Esophagus (tissue), 2 donors: ENCODE data around the gene DCD. TPM values are rescaled to one million over a fixed set of nuclear protein-coding genes. Genes with fewer than 3 reads are reported as not detected.

Experiments used
- H3K27ac ChIP-seq, 2 donors: one replicate each; pipeline ENCODE4 v1.5.1; 2013; ENCODE audit warnings: low read depth in 2 of 2, mild to moderate bottlenecking in 2 of 2, inconsistent platforms in 1 of 2, low read length in 1 of 2, moderate library complexity in 1 of 2
- H3K27me3 ChIP-seq, 2 donors: one replicate each; pipeline ENCODE4 v1.6.1; 2013; ENCODE audit warnings: low read length in 2 of 2, control low read depth in 1 of 2, mild to moderate bottlenecking in 1 of 2; ENCODE audit not compliant: insufficient read depth in 2 of 2, control insufficient read depth in 1 of 2
- H3K36me3 ChIP-seq, 2 donors: one replicate each; pipeline ENCODE4 v1.6.1; 2013; ENCODE audit warnings: low read length in 1 of 2; ENCODE audit not compliant: control insufficient read depth in 2 of 2, insufficient read depth in 2 of 2
- H3K4me1 ChIP-seq, 2 donors: one replicate each; pipeline ENCODE4 v1.6.1; 2013; ENCODE audit warnings: low read length in 1 of 2; ENCODE audit not compliant: control insufficient read depth in 2 of 2, insufficient read depth in 2 of 2
- H3K4me3 ChIP-seq, 2 donors: one replicate each; pipeline ENCODE4 v1.5.1; 2013; ENCODE audit warnings: low read length in 2 of 2, mild to moderate bottlenecking in 2 of 2, low read depth in 1 of 2, moderate library complexity in 1 of 2
- H3K9me3 ChIP-seq, 2 donors: one replicate each; pipeline ENCODE4 v1.6.1; 2013; ENCODE audit warnings: mild to moderate bottlenecking in 2 of 2, low read depth in 1 of 2, low read length in 1 of 2, moderate library complexity in 1 of 2; ENCODE audit not compliant: control insufficient read depth in 2 of 2, insufficient read depth in 1 of 2
- WGBS, 2 donors: extraction: QIAGEN DNeasy Blood & Tissue Kit; methylation state at CpG; one replicate each; pipeline ENCODE4 v1.1.7; 2013; 5-methylcytosine and 5-hydroxymethylcytosine counted together
- polyA plus RNA-seq, 2 donors: library from polyadenylated mRNA; stranded (reverse); fragments of 200-250 nt; gene quantifications; one replicate each; pipeline ENCODE4 v1.2.3, GENCODE V29; 2013
- donor health status: healthy with polysubstance abuse.
- donor health status: Bipolar disorder and iron deficiency.

Gene DCD, protein sequence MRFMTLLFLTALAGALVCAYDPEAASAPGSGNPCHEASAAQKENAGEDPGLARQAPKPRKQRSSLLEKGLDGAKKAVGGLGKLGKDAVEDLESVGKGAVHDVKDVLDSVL
- polyA plus RNA-seq = not detected

DNA sequence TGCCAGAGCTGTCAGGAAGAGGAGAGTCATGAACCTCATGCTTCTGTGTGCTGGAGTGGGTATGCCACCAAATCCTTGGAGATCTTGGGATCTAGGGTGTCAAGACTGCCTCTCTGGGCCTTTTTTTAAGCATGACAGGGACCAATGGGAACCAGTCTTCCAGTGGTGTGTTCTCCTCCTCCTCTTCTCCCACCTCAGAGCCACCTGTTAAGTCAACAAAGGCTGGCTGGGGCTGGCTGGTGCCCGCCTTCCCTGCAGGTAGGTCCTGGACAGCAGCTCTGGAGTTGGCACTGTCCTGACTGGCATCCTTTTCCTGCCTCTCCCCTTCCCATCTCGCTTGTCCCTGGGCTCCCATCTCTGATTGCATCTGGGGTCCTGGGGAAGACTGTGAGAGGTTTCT, at the start of gene DCD:
TSS of gene DCD (minus strand) at position 101 of the 400 bp plus-strand sequence. CDS start at position 39, 62 bp downstream.
- no peaks in the 10 kb centered on the region for H3K4me1 ChIP-seq
- no peaks in the 10 kb centered on the region for H3K27me3 ChIP-seq
- no peaks in the 10 kb centered on the region for H3K36me3 ChIP-seq
- 76 to 77% methylated on average over 2 of the region's 2 CpGs for WGBS, 2 donors
- peaks cover 0 to 2% of the 10 kb centered on the region in 2 donors for H3K9me3 ChIP-seq
- no peak within 1 kb of the TSS for H3K27ac ChIP-seq
- H3K4me3 ChIP-seq = no peak within 1 kb of the TSS

DNA sequence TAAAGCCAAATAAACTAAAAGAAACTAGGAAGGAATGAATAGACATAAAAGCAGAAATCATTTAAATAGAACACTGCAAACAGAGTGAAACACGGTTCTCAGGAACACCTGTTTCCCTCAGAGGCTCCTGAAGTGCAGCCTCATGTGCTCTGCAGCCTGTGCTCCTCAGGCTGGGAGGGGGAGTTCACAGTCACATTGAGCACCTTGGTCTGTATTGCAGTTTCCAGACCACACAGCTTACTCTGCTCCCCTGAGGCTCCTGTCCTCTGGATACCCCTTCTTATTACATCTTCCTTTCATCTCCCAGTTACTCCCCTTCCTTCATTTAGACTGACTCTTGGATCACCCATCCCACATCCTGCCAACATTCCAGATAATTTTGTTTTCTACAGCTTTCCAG, 49.7 kb upstream of the DCD start:
- Histone ChIP-seq H3K27ac (no peak overlapping the region), H3K4me3 (no peak overlapping the region), H3K9me3 (no peaks in the 10 kb centered on the region), H3K36me3 (no peaks in the 10 kb centered on the region), H3K27me3 (no peaks in the 10 kb centered on the region), H3K4me1 (no peaks in the 10 kb centered on the region)
- 4 to 13% methylated on average over 1 of the region's 1 CpG for WGBS, 2 donors

DNA sequence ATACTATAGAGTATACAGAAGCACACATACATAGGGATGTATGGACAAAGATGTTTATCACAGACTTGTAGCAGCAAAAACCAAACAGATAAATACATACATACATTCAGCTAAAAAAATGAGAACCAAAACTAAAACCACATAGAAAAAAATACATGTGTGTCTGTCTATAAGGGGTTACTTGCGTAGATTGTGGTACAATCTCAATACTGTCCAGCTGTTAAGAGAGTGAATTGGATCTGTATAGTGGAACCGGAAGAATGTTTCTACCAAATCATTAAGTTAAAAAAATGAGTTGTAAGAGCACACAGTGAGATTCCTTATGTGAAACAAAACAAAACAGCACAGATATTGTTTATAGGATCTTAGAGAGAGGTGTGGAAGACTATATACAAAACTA, 44.2 kb upstream of the DCD start:
- Histone ChIP-seq H3K4me1 (no peaks in the 10 kb centered on the region), H3K9me3 (peaks cover 0 to 3% of the 10 kb centered on the region in 2 donors), H3K4me3 (no peak overlapping the region), H3K27ac (no peak overlapping the region), H3K27me3 (no peaks in the 10 kb centered on the region), H3K36me3 (no peaks in the 10 kb centered on the region)
- WGBS, 2 donors = 59 to 61% methylated on average over 2 of the region's 2 CpGs

DNA sequence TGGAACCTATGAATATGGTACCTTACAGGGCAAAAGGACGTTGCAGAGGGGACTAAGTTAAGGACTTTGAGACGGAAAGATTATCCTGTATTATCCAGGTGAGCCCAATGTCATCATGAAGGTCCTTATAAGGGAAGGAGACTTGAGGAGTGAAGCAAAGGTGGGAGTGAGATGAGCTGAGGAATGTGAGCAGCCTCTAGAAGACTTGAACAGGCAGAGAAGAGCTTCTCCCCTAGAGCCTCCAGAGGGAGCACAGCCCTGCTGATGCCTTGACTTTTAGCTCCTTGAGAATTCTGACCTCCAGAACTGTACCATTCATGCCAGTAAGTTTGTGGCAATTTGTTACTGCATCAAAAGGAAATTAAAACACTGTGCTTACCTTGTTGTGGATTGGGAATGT, 41.8 kb upstream of the DCD start:
- Histone ChIP-seq H3K27me3 (no peaks in the 10 kb centered on the region), H3K9me3 (peaks cover 2 to 3% of the 10 kb centered on the region in 2 donors), H3K4me3 (no peak overlapping the region), H3K27ac (no peak overlapping the region), H3K36me3 (no peaks in the 10 kb centered on the region), H3K4me1 (no peaks in the 10 kb centered on the region)
- WGBS, 2 donors = 54 to 55% methylated on average over 2 of the region's 2 CpGs

DNA sequence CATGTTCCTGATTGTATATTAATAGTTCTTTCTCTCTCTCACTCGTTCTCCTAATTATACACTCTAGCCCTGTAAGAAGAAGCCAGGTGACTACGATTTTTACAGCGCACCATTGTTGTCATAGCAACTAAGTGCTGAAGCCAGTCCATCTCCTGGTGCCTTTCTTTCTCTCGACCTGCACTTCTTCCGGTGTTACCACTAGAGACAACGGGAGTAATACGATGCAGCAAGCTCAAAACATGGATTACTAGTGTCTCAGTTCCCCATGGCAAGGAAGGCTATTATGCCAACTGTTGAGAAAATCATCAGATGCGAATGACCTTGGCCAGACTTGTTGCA, 40.8 kb upstream of the DCD start:
- peaks cover 2 to 3% of the 10 kb centered on the region in 2 donors for H3K9me3 ChIP-seq
- no peak overlapping the region for H3K4me3 ChIP-seq
- 79 to 80% methylated on average over 8 of the region's 8 CpGs for WGBS, 2 donors
- no peaks in the 10 kb centered on the region for H3K4me1 ChIP-seq
- no peaks in the 10 kb centered on the region for H3K36me3 ChIP-seq
- no peak overlapping the region for H3K27ac ChIP-seq
- H3K27me3 ChIP-seq = no peaks in the 10 kb centered on the region

DNA sequence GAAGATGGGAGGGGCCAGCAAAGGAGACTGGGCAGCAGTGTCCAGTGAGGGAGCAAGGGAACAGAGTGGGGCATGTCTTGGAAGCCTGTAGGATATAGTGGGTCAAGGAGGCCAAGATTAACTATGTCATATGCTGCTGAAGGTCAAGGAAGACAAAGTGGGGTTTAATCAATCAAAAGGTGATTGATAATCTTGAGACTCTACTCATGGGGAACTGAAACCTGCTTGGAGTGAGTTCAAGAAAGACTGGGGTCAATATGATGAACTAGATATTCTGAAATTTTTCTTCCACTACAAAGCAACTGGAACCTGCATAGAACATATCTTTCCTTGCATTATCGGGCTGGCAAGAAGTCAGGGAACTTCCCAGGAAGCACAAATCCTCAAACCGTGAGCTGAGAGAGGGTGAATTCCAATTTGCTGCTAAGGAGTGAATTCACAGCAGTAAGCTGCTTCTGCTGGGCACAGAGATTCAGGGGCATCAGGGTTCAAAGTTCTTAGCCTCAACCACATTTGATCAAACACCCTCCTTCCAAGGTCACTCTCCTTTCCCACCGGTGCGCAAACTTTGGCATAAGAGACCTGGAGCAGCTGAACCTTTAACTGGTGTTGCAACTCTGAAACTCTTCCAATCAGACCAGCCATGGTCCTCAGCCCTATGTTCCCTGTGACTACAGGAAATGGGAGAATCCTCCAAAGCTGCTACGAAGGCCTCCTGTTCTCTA, 40.3 kb upstream of the DCD start:
- no peaks in the 10 kb centered on the region for H3K36me3 ChIP-seq
- no peak overlapping the region for H3K27ac ChIP-seq
- H3K4me1 ChIP-seq = no peaks in the 10 kb centered on the region
- no peaks in the 10 kb centered on the region for H3K27me3 ChIP-seq
- WGBS, 2 donors = 70 to 80% methylated on average over 5 of the region's 5 CpGs
- peaks cover 2 to 3% of the 10 kb centered on the region in 2 donors for H3K9me3 ChIP-seq
- no peak overlapping the region for H3K4me3 ChIP-seq

DNA sequence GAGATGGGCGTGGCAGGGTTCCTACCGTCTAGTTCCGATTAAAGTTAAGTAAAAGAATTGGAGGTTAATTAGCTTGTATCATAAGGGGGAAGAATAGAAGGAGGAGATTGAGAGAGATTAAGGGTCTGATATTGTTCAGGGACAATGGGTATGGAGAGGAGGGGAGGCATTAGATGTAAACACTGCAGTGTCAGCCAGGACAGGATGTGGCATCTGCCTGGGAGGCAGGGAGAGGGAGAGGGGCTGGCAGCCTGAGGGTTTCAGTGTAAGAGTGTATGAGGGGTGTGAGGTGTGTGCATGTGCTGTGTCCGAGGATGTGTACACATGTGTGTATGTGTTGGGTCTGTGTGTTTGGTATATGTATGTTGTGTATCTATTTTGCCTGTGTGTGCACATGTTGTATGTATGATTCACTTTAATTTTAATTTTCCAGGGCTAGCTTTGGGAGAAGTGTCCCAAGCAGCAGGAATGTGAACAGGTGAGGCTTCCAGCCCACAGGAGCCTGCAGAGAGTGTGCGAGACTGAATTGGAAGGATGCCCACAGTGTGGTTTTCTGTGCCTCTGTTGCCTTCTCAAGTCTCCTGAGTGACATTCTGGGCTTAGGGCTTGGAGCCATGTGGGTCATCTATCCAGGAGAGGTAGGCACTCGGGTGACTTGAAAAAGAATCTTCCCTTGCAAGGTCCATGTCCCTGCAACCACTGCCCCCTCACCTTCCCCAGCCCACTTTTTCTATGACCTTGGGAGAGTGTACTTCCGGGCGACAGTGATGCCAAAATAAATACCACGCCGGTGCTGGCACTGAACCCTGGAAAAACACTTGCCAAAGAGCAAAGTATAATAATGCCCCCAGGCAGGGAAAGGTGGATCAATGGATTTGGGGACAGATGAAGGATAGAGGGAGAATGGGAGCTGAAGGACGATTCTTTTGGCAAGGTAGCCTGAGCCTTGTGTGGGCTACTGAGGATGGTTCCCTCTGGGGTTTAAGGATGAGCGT, 36.8 kb upstream of the DCD start:
- Histone ChIP-seq H3K36me3 (no peaks in the 10 kb centered on the region), H3K9me3 (peaks cover 2 to 3% of the 10 kb centered on the region in 2 donors), H3K27ac (no peak overlapping the region), H3K4me3 (no peak overlapping the region), H3K27me3 (no peaks in the 10 kb centered on the region), H3K4me1 (no peaks in the 10 kb centered on the region)
- WGBS, 2 donors = 44 to 51% methylated on average over 12 of the region's 12 CpGs

DNA sequence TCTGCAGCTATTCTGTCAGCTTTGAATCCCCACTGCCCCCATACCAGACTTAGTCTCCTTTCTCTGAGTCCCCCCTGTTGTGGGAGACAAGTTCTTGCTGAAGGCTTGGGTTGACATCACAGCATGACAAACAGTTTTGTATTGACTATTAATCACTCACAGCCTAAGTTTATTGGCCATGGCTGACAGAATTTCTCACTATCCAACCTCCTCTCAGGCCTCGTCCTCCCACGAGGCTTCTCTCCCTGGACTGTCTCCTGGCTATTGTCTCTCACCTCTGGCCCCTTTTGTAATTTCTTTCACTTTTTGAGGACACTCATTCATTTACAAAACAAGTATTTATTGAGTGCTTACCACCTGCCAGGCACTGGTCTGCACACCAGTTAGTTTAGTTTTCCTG, 35.2 kb upstream of the DCD start:
- 38 to 43% methylated on average over 2 of the region's 2 CpGs for WGBS, 2 donors
- no peaks in the 10 kb centered on the region for H3K36me3 ChIP-seq
- no peak overlapping the region for H3K4me3 ChIP-seq
- H3K9me3 ChIP-seq = peaks cover 2 to 3% of the 10 kb centered on the region in 2 donors
- no peaks in the 10 kb centered on the region for H3K27me3 ChIP-seq
- H3K4me1 ChIP-seq = no peaks in the 10 kb centered on the region
- H3K27ac ChIP-seq = no peak overlapping the region

DNA sequence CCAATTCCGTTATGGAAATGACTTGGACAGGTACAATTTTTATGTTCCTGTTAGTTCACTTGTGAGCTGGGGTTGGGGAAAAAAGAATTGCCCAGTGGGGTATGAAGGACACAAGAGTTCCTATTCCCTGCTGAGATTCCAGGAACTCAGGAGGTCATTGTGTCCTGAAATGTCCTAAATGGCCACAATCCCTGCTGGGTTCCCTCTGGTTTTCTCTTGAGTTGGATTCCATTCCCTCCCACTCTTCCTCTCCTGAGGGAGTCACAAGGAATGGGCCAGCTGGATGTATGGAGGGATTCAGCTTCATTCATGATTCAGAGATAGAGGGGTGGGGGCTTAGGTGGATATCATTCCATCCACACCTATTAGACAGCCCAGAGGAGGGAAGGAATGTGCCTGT, 34.5 kb upstream of the DCD start:
- WGBS, 2 donors = 47 to 50% methylated on average over 1 of the region's 1 CpG
- no peak overlapping the region for H3K27ac ChIP-seq
- peaks cover 0 to 2% of the 10 kb centered on the region in 2 donors for H3K9me3 ChIP-seq
- no peak overlapping the region for H3K4me3 ChIP-seq
- H3K27me3 ChIP-seq = no peaks in the 10 kb centered on the region
- H3K4me1 ChIP-seq = no peaks in the 10 kb centered on the region
- no peaks in the 10 kb centered on the region for H3K36me3 ChIP-seq
